ENCODE results near the gene MRPL53. TPM values are rescaled to one million over a fixed set of nuclear protein-coding genes. Genes with fewer than 3 reads are reported as not detected.

The MRPL53 gene
- total and polyA plus RNA-seq, 2 of the 4 experiments (the other 2 are of a cell fraction) = 5.2 to 39.0 TPM

DNA sequence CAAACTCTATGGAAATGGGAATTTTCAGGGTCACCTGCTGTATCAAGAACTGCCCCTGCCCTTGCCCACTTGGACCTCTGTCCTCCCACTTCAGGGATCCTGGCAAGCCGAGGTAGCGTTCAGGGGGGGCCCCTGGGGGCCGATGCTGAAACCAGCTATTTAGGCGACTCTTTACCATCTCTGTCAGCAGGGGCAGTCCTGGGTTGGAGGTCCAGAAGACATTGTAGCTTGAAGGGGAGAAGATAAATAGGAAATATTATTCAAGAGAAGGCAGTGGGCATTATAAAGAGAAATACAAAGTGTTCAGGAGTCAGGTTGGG, 9.7 kb downstream of the MRPL53 start:
- WGBS, 2 experiments (ENCODE audit: extremely low coverage in 2 of 2, insufficient read length in 1 of 2) = 96% methylated on average over 3 of the region's 4 CpGs; no CpG with 5 or more reads in 1 of the 2 experiments
- in situ Hi-C loops (cut with MboI; ENCODE audit: low sequenced_read_pairs) = no loop called here
- dilution Hi-C loops (cut with HindIII; ENCODE audit: low sequenced_read_pairs, unreplicated experiment) = no loop called here

More for the DNA sequence above, 9.7 kb downstream of the MRPL53 start:
- Histone ChIP-seq H2AFZ (replicated peaks; ENCODE audit: low read length, poor library complexity) (no peak overlapping the region), H3K9me3 (ENCODE audit: control insufficient read depth, insufficient read depth, low read length) (no peaks in the 10 kb centered on the region), H4K91ac (ENCODE audit: insufficient read depth, low read depth, low read length) (no peak overlapping the region), H2BK15ac (ENCODE audit: low read depth, low read length) (no peak overlapping the region), H2AK9ac (replicated peaks; ENCODE audit: low read depth, low read length, poor library complexity) (no peak overlapping the region), H3K4me3 (ENCODE audit: insufficient read depth, low read depth, low read length) (no peak overlapping the region), H3K9me1 (ENCODE audit: insufficient read depth, low read length) (no peaks in the 10 kb centered on the region), H3K14ac (replicated peaks; ENCODE audit: low read depth, low read length) (no peak overlapping the region), H3K4ac (ENCODE audit: low read depth, low read length) (no peak overlapping the region), H3K79me1 (ENCODE audit: low read depth in 1 of 2, low read length in 2 of 2) (peaks cover 13 to 56% of the 10 kb centered on the region in 2 experiments; a peak in 3 of 4 replicates), H3K4me2 (ENCODE audit: low read depth, low read length) (no peak overlapping the region), H3K18ac (ENCODE audit: low read depth, low read length) (no peak overlapping the region), H2BK20ac (ENCODE audit: low read depth, low read length) (no peak overlapping the region), H2BK5ac (ENCODE audit: low read depth, low read length, poor library complexity, severe bottlenecking) (no peak overlapping the region), H4K5ac (ENCODE audit: low read depth, low read length) (no peak overlapping the region), H3K27ac (ENCODE audit: insufficient read depth, low read length) (no peak overlapping the region), H2AK5ac (ENCODE audit: low read depth, low read length) (no peak overlapping the region), H4K20me1 (ENCODE audit: insufficient read depth, low read length) (no peaks in the 10 kb centered on the region), H3K36me3 (ENCODE audit: control insufficient read depth, insufficient read depth, low read length) (peaks cover 21% of the 10 kb centered on the region), H3K9ac (ENCODE audit: low read depth, low read length) (no peak overlapping the region), H3K27me3 (ENCODE audit: control insufficient read depth, insufficient read depth, low read length) (no peaks in the 10 kb centered on the region), H3K56ac (ENCODE audit: extremely low read depth, insufficient read depth, low read length) (no peak overlapping the region), H3K23ac (ENCODE audit: low read depth, low read length) (no peak overlapping the region), H3K4me1 (ENCODE audit: control insufficient read depth, insufficient read depth, low read length) (peaks cover 5% of the 10 kb centered on the region), H2BK120ac (ENCODE audit: low read depth, low read length) (no peak overlapping the region), H4K8ac (ENCODE audit: low read depth in 2 of 2, low read length in 2 of 2) (no peak overlapping the region)
- no peak for ATAC-seq (ENCODE audit: low read depth)
- POLR2A ChIA-PET (ENCODE audit: unreplicated experiment) = no interaction called here
- no TSS peak for BruUV-seq (replicated peaks)
- TF ChIP-seq, protein P1, sequence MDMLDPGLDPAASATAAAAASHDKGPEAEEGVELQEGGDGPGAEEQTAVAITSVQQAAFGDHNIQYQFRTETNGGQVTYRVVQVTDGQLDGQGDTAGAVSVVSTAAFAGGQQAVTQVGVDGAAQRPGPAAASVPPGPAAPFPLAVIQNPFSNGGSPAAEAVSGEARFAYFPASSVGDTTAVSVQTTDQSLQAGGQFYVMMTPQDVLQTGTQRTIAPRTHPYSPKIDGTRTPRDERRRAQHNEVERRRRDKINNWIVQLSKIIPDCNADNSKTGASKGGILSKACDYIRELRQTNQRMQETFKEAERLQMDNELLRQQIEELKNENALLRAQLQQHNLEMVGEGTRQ (IDR thresholded peaks at IDR 0.05; ENCODE audit: low read depth, low read length) = no peak
- no peak for TF ChIP-seq MAZ (IDR thresholded peaks at IDR 0.05; ENCODE audit: borderline replicate concordance, low read depth, low read length)
- TF ChIP-seq, protein P2, sequence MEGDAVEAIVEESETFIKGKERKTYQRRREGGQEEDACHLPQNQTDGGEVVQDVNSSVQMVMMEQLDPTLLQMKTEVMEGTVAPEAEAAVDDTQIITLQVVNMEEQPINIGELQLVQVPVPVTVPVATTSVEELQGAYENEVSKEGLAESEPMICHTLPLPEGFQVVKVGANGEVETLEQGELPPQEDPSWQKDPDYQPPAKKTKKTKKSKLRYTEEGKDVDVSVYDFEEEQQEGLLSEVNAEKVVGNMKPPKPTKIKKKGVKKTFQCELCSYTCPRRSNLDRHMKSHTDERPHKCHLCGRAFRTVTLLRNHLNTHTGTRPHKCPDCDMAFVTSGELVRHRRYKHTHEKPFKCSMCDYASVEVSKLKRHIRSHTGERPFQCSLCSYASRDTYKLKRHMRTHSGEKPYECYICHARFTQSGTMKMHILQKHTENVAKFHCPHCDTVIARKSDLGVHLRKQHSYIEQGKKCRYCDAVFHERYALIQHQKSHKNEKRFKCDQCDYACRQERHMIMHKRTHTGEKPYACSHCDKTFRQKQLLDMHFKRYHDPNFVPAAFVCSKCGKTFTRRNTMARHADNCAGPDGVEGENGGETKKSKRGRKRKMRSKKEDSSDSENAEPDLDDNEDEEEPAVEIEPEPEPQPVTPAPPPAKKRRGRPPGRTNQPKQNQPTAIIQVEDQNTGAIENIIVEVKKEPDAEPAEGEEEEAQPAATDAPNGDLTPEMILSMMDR (conservative IDR thresholded peaks at IDR 0.05; ENCODE audit: low read depth, low read length) = no peak
- no peak for TF ChIP-seq CHD1 (IDR thresholded peaks at IDR 0.05; ENCODE audit: low read depth, low read length)
- no peak for DNase-seq
- CTCF ChIA-PET = no interaction called here
- intact Hi-C loops (cut with micrococcal nuclease) = no loop called here
